H9 (cell line): ENCODE measurements around the gene KCTD19. TPM values are rescaled to one million over a fixed set of nuclear protein-coding genes. Genes with fewer than 3 reads are reported as not detected.

ENCODE experiments used
- DNase-seq: peaks from one replicate; pipeline ENCODE4 v3.0.0-alpha.2; 2017
- H2AFZ ChIP-seq: one replicate; pipeline ENCODE4 v1.6.1; 2013; ENCODE audit warnings: mild to moderate bottlenecking, low read length, control low read depth, moderate library complexity
- H2AK5ac ChIP-seq: 2 replicates; pipeline ENCODE4 v1.6.1; 2013; ENCODE audit warnings: low read length, control low read depth, mixed read lengths; ENCODE audit not compliant: insufficient read length
- H2BK120ac ChIP-seq: one replicate; pipeline ENCODE4 v1.6.1; 2013; ENCODE audit warnings: low read depth, mild to moderate bottlenecking, low read length, control low read depth, inconsistent platforms; ENCODE audit not compliant: poor library complexity, severe bottlenecking
- H2BK12ac ChIP-seq: 2 replicates; pipeline ENCODE4 v1.6.1; 2013; ENCODE audit warnings: low read length, control low read depth, mixed read lengths, low read depth; ENCODE audit not compliant: insufficient read length
- H2BK15ac ChIP-seq: 2 replicates; pipeline ENCODE4 v1.6.1; 2013; ENCODE audit warnings: low read depth, low read length, control low read depth
- H2BK20ac ChIP-seq: one replicate; pipeline ENCODE4 v1.6.1; 2013; ENCODE audit warnings: low read depth, mild to moderate bottlenecking, low read length, control low read depth, inconsistent platforms; ENCODE audit not compliant: poor library complexity, severe bottlenecking
- H2BK5ac ChIP-seq: 2 replicates; pipeline ENCODE4 v1.6.1; 2013; ENCODE audit warnings: low read length, control low read depth, mixed read lengths; ENCODE audit not compliant: insufficient read length
- H3K14ac ChIP-seq: 2 replicates; pipeline ENCODE4 v1.6.1; 2013; ENCODE audit warnings: low read length, control low read depth; ENCODE audit not compliant: insufficient read depth
- H3K18ac ChIP-seq: 2 replicates; pipeline ENCODE4 v1.6.1; 2013; ENCODE audit warnings: low read depth, mild to moderate bottlenecking, mixed read lengths, low read length, control low read depth; ENCODE audit not compliant: insufficient read length
- H3K23ac ChIP-seq: 2 replicates; pipeline ENCODE4 v1.6.1; 2013; ENCODE audit warnings: low read length, control low read depth, mixed read lengths, low read depth; ENCODE audit not compliant: insufficient read length
- H3K23me2 ChIP-seq: 2 replicates; pipeline ENCODE4 v1.6.1; 2013; ENCODE audit warnings: low read depth, mild to moderate bottlenecking, mixed read lengths, low read length, control low read depth; ENCODE audit not compliant: insufficient read length, poor library complexity, severe bottlenecking
- H3K27ac ChIP-seq: 2 replicates; pipeline ENCODE4 v1.5.1; 2013; ENCODE audit warnings: low read length, control low read depth, mixed read lengths, low read depth; ENCODE audit not compliant: insufficient read length
- H3K27me3 ChIP-seq: 2 replicates; pipeline ENCODE4 v1.6.1; 2013; ENCODE audit warnings: low read length, control low read depth, inconsistent platforms; ENCODE audit not compliant: insufficient read depth
- H3K4ac ChIP-seq: 2 replicates; pipeline ENCODE4 v1.6.1; 2013; ENCODE audit warnings: low read depth, mild to moderate bottlenecking, control low read depth, inconsistent platforms, low read length, moderate library complexity
- H3K4me1 ChIP-seq: 2 replicates; pipeline ENCODE4 v1.6.1; 2013; ENCODE audit warnings: low read length, control low read depth, inconsistent platforms; ENCODE audit not compliant: insufficient read depth
- H3K4me2 ChIP-seq: 2 replicates; pipeline ENCODE4 v1.6.1; 2013; ENCODE audit warnings: low read length, control low read depth, mixed read lengths; ENCODE audit not compliant: insufficient read length, insufficient read depth
- H3K56ac ChIP-seq: 2 replicates; pipeline ENCODE4 v1.6.1; 2013; ENCODE audit warnings: low read depth, mild to moderate bottlenecking, mixed read lengths, low read length, control low read depth; ENCODE audit not compliant: insufficient read length
- H3K79me1 ChIP-seq: 2 replicates; pipeline ENCODE4 v1.6.1; 2013; ENCODE audit warnings: low read depth, mild to moderate bottlenecking, moderate library complexity, low read length, control low read depth, inconsistent platforms; ENCODE audit not compliant: insufficient read depth, poor library complexity, severe bottlenecking
- H3K79me2 ChIP-seq: 2 replicates; pipeline ENCODE4 v1.6.1; 2013; ENCODE audit warnings: low read length, control low read depth, inconsistent platforms; ENCODE audit not compliant: insufficient read depth
- H3K9ac ChIP-seq: 2 replicates; pipeline ENCODE4 v1.6.1; 2013; ENCODE audit warnings: low read length, control low read depth, mixed read lengths; ENCODE audit not compliant: insufficient read length; ENCODE audit errors: extremely low read depth
- H3K9me3 ChIP-seq: one replicate; pipeline ENCODE4 v1.6.1; 2013; ENCODE audit warnings: low read depth, low read length, inconsistent platforms; ENCODE audit not compliant: control insufficient read depth
- H3T11ph ChIP-seq: one replicate; pipeline ENCODE4 v1.6.1; 2013; ENCODE audit warnings: mild to moderate bottlenecking, low read length, control low read depth, inconsistent platforms
- H4K20me1 ChIP-seq: one replicate; pipeline ENCODE4 v1.6.1; 2013; ENCODE audit not compliant: control insufficient read depth, insufficient read length, insufficient read depth
- H4K5ac ChIP-seq: 2 replicates; pipeline ENCODE4 v1.6.1; 2013; ENCODE audit warnings: low read depth, mild to moderate bottlenecking, mixed read lengths, low read length, control low read depth; ENCODE audit not compliant: insufficient read length
- H4K8ac ChIP-seq: replicated peaks from 2 replicates; pipeline ENCODE4 v1.6.1; 2013; ENCODE audit warnings: low read length, control low read depth, mixed read lengths, low read depth; ENCODE audit not compliant: insufficient read length
- H4K91ac ChIP-seq: 2 replicates; pipeline ENCODE4 v1.6.1; 2013; ENCODE audit warnings: low read depth, mild to moderate bottlenecking, moderate library complexity, mixed read lengths, low read length, control low read depth; ENCODE audit not compliant: insufficient read length
- H3K27ac Mint-ChIP-seq, 3 experiments: 2 replicates in 2 of 3; 3 replicates in 1 of 3; pipeline ENCODE4 v1.8.0; 2020 to 2021; ENCODE audit warnings: mixed read lengths in 3 of 3, mild to moderate bottlenecking in 1 of 3, moderate library complexity in 1 of 3
- H3K27me3 Mint-ChIP-seq: 2 replicates; pipeline ENCODE4 v1.8.0; 2021; ENCODE audit warnings: low read depth, mild to moderate bottlenecking, moderate library complexity, mixed read lengths
- H3K36me3 Mint-ChIP-seq, 3 experiments: 2 replicates in 2 of 3; 3 replicates in 1 of 3; pipeline ENCODE4 v1.8.0; 2020 to 2021; ENCODE audit warnings: low read depth in 3 of 3, mixed read lengths in 3 of 3; ENCODE audit not compliant: insufficient read depth in 1 of 3
- H3K4me1 Mint-ChIP-seq, 2 experiments: 2 replicates each; pipeline ENCODE4 v1.8.0; 2020; ENCODE audit warnings: mixed read lengths in 2 of 2
- H3K4me3 Mint-ChIP-seq, 2 experiments: 2 replicates in 1 of 2; 3 replicates in 1 of 2; pipeline ENCODE4 v1.8.0; 2020 to 2021; ENCODE audit warnings: mild to moderate bottlenecking in 2 of 2, mixed read lengths in 2 of 2, moderate library complexity in 1 of 2
- H3K9me3 Mint-ChIP-seq, 2 experiments: 2 replicates in 1 of 2; 3 replicates in 1 of 2; pipeline ENCODE4 v1.8.0; 2020; ENCODE audit warnings: mild to moderate bottlenecking in 2 of 2, mixed read lengths in 2 of 2, moderate library complexity in 1 of 2
- WGBS: extraction: QIAGEN DNeasy Blood & Tissue Kit; methylation state at CpG from one replicate; pipeline ENCODE4 v1.1.7; 2013; ENCODE audit warnings: missing lambda C conversion rate, low lambda C conversion rate, mixed read lengths; ENCODE audit not compliant: insufficient read length; ENCODE audit errors: extremely low coverage; 5-methylcytosine and 5-hydroxymethylcytosine counted together
- total RNA-seq: library from RNA; stranded (reverse); gene quantifications from 2 replicates; pipeline ENCODE4 v1.2.1, GENCODE V29; 2021
- TF ChIP-seq, protein P1 (sequence below): fragments of 200-600 bp; sonication (generic); conservative IDR thresholded peaks from 3 replicates; pipeline ENCODE4 v1.8.0; 2021; ENCODE audit warnings: antibody characterized with exemption, mild to moderate bottlenecking

KCTD19 gene
- total RNA-seq, 1 experiment from 2014 or later, result 0.13 TPM

GRCh38 chr16:67370661-67371060, 44.1 kb upstream of the KCTD19 start:
- WGBS, result no CpG with 5 or more reads among the region's 4 CpGs
- Histone ChIP-seq H4K91ac (no peak overlapping the region), H3K27me3 (no peaks in the 10 kb centered on the region; the same call in 1 of the 2 replicates), H3K56ac (no peak overlapping the region), H3K9me3 (no peaks in the 10 kb centered on the region), H3K4me1 (no peaks in the 10 kb centered on the region), H2BK12ac (no peak overlapping the region), H3K79me1 (no peaks in the 10 kb centered on the region), H3K27ac (no peak overlapping the region), H3K14ac (no peak overlapping the region), H4K8ac (no peak overlapping the region), H3T11ph (no peak overlapping the region), H3K4ac (no peak overlapping the region), H3K79me2 (no peaks in the 10 kb centered on the region), H3K4me2 (no peak overlapping the region), H2AK5ac (no peak overlapping the region), H2AFZ (no peak overlapping the region), H2BK15ac (no peak overlapping the region), H3K18ac (no peak overlapping the region), H4K20me1 (no peaks in the 10 kb centered on the region), H4K5ac (no peak overlapping the region), H2BK20ac (no peak overlapping the region), H2BK120ac (no peak overlapping the region), H3K9ac (no peak overlapping the region), H3K23me2 (no peaks in the 10 kb centered on the region), H2BK5ac (no peak overlapping the region), H3K23ac (no peak overlapping the region)
- H3K27ac Mint-ChIP-seq, result no peak overlapping the region
- no peaks in the 10 kb centered on the region for H3K36me3 Mint-ChIP-seq
- H3K9me3 Mint-ChIP-seq, result no peaks in the 10 kb centered on the region
- TF ChIP-seq, protein P1, sequence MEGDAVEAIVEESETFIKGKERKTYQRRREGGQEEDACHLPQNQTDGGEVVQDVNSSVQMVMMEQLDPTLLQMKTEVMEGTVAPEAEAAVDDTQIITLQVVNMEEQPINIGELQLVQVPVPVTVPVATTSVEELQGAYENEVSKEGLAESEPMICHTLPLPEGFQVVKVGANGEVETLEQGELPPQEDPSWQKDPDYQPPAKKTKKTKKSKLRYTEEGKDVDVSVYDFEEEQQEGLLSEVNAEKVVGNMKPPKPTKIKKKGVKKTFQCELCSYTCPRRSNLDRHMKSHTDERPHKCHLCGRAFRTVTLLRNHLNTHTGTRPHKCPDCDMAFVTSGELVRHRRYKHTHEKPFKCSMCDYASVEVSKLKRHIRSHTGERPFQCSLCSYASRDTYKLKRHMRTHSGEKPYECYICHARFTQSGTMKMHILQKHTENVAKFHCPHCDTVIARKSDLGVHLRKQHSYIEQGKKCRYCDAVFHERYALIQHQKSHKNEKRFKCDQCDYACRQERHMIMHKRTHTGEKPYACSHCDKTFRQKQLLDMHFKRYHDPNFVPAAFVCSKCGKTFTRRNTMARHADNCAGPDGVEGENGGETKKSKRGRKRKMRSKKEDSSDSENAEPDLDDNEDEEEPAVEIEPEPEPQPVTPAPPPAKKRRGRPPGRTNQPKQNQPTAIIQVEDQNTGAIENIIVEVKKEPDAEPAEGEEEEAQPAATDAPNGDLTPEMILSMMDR, result no peak
- no peak for DNase-seq
- no peak overlapping the region for H3K4me3 Mint-ChIP-seq
- H3K4me1 Mint-ChIP-seq, result no peaks in the 10 kb centered on the region
- peaks cover 14% of the 10 kb centered on the region for H3K27me3 Mint-ChIP-seq
